PC-3 (cell line): Measurements from ENCODE around the gene ADAMTS15.

Experiments
- CTCF ChIP-seq: fragments of 300-600 bp; sonication (generic); conservative IDR thresholded peaks from 2 replicates; pipeline ENCODE4 v1.5.1; 2017; ENCODE audit warnings: antibody characterized with exemption, low read depth, mild to moderate bottlenecking, low read length
- EZH2phosphoT487 ChIP-seq: fragments of 300-600 bp; sonication (generic); IDR thresholded peaks from 2 replicates; pipeline ENCODE4 v1.6.1; 2018; ENCODE audit warnings: mild to moderate bottlenecking, antibody characterized with exemption, low read length, borderline replicate concordance

GRCh38 chr11:130512662-130513061 lies 64.2 kb downstream of the ADAMTS15 start:
- TF ChIP-seq CTCF (no peak), EZH2phosphoT487 (no peak)
